SHP77 treated with DMSO at 0.1 percent for 48 hours (cell line): Measurements from ENCODE around the gene UNG.
"Not testable (repeated sequence)": the region's sequence is repeated elsewhere in the genome, so short reads cannot be mapped to it uniquely, and the experiment has no call there.

ENCODE experiments used
- DNase-seq: peaks from one replicate; lab custom pipeline; 2025; lab: John Stamatoyannopoulos, UW

UNG gene

GRCh38 chr12:109097435-109098182 is at the start of gene UNG:
TSS of gene UNG (plus strand) at chr12:109097597. CDS start at chr12:109097680, 83 bp downstream.
- DNase-seq, result peak; percentile 59

GRCh38 chr12:109048706-109049105 is 48.7 kb upstream of the UNG start:
- DNase-seq, result not testable (repeated sequence)

- not testable (repeated sequence) for DNase-seq
Measured at GRCh38 chr12:109049794-109050193, 47.6 kb upstream of the UNG start.

GRCh38 chr12:109052097-109052413 is 45.3 kb upstream of the UNG start:
- no peak for DNase-seq

GRCh38 chr12:109052414-109053323 is 44.7 kb upstream of the UNG start, which contains the start of gene USP30:
TSS of gene USP30 (plus strand) at chr12:109052576. CDS start at chr12:109052679, 103 bp downstream.
- DNase-seq, result peak; percentile 66

GRCh38 chr12:109053382-109054123 is 43.8 kb upstream of the UNG start:
- no peak for DNase-seq

GRCh38 chr12:109054124-109054513 is 43.3 kb upstream of the UNG start:
- not testable (repeated sequence) for DNase-seq

GRCh38 chr12:109054520-109054919 is 42.9 kb upstream of the UNG start:
- no peak for DNase-seq

GRCh38 chr12:109056891-109057290 is 40.5 kb upstream of the UNG start:
- no peak for DNase-seq

- DNase-seq, result no peak
Measured at GRCh38 chr12:109057376-109057775, 40.0 kb upstream of the UNG start.

GRCh38 chr12:109058773-109059172 is 38.6 kb upstream of the UNG start:
- DNase-seq, result no peak

- no peak for DNase-seq
Measured at GRCh38 chr12:109064143-109064542, 33.3 kb upstream of the UNG start.

- no peak for DNase-seq
Measured at GRCh38 chr12:109065154-109065852, 32.1 kb upstream of the UNG start.

- no peak for DNase-seq
Measured at GRCh38 chr12:109065853-109066193, 31.6 kb upstream of the UNG start.

GRCh38 chr12:109069307-109070271 is 27.8 kb upstream of the UNG start:
- DNase-seq, result no peak

GRCh38 chr12:109074866-109075265 is 22.5 kb upstream of the UNG start:
- no peak for DNase-seq

GRCh38 chr12:109082751-109083150 is 14.6 kb upstream of the UNG start:
- no peak for DNase-seq

GRCh38 chr12:109084425-109084824 is 13.0 kb upstream of the UNG start:
- DNase-seq, result no peak

- no peak for DNase-seq
Measured at GRCh38 chr12:109085590-109085989, 11.8 kb upstream of the UNG start.

- no peak for DNase-seq
Measured at GRCh38 chr12:109087250-109087649, 10.1 kb upstream of the UNG start.

- DNase-seq, result no peak
Measured at GRCh38 chr12:109088818-109089217, 8.6 kb upstream of the UNG start.
